K562 (cell line): ENCODE measurements around the gene KIFC3. TPM values are rescaled to one million over a fixed set of nuclear protein-coding genes. Genes with fewer than 3 reads are reported as not detected.

Source experiments
- CBX1 ChIP-seq: sonication (generic); IDR thresholded peaks from 2 replicates; pipeline ENCODE4 v1.6.1; 2016; ENCODE audit warnings: antibody characterized with exemption, low read depth, mild to moderate bottlenecking
- ESRRA ChIP-seq: fragments of 450-650 bp; IDR thresholded peaks from 2 replicates; pipeline ENCODE4 v1.6.1; 2014; ENCODE audit warnings: low read depth, mild to moderate bottlenecking, moderate library complexity, borderline replicate concordance
- EZH2 ChIP-seq: IDR thresholded peaks from 2 replicates; pipeline ENCODE4 v1.6.1; 2012; ENCODE audit warnings: low read depth, mild to moderate bottlenecking, inconsistent platforms, low read length, borderline replicate concordance
- FOS ChIP-seq: IDR thresholded peaks from 3 replicates; pipeline ENCODE4 v1.6.1; 2011; ENCODE audit not compliant: insufficient read length; ENCODE audit errors: extremely low read depth
- HSF4 ChIP-seq: fragments of 250-450 bp; sonication (Bioruptor Pico); IDR thresholded peaks from 2 replicates; pipeline ENCODE4 v2.1.2; 2022; ENCODE audit warnings: mild to moderate bottlenecking, moderate library complexity, borderline replicate concordance
- NR2C2 ChIP-seq, 2 experiments: fragments of 200-800 bp in 1 of 2; sonication (Bioruptor generic) in 1 of 2; sonication (generic) in 1 of 2; formaldehyde crosslinking in 1 of 2; IDR thresholded peaks; 2 replicates each; pipeline versions ENCODE4 v1.6.1 to v1.8.0; 2016 to 2022; ENCODE audit warnings: mild to moderate bottlenecking in 1 of 2, missing compliant biosample characterization in 1 of 2, missing genetic modification characterization in 1 of 2, missing genetic modification reagents in 1 of 2
- NR3C1 ChIP-seq: sonication (generic); formaldehyde crosslinking; IDR thresholded peaks from 2 replicates; pipeline ENCODE4 v1.8.1; 2022; ENCODE audit warnings: missing genetic modification reagents
- TAF1 ChIP-seq: IDR thresholded peaks from 2 replicates; pipeline ENCODE4 v1.6.1; 2011; ENCODE audit warnings: mild to moderate bottlenecking, low read length, moderate library complexity; ENCODE audit not compliant: insufficient read depth, control insufficient read depth, severe bottlenecking; ENCODE audit errors: extremely low read depth
- TEAD1 ChIP-seq, 2 experiments: fragments of 450-650 bp in 1 of 2; sonication (generic) in 1 of 2; formaldehyde crosslinking; IDR thresholded peaks; 2 replicates each; pipeline versions ENCODE4 v1.4.0 to v1.8.0; 2020 to 2022; ENCODE audit warnings: mild to moderate bottlenecking in 2 of 2, missing genetic modification reagents in 1 of 2
- TOE1 ChIP-seq, 2 experiments: fragments of 450-650 bp in 1 of 2; sonication (generic) in 1 of 2; formaldehyde crosslinking in 1 of 2; IDR thresholded peaks; 2 replicates each; pipeline versions ENCODE4 v1.7.1 to v1.8.0; 2016 to 2022; ENCODE audit warnings: borderline replicate concordance in 2 of 2, mild to moderate bottlenecking in 2 of 2, antibody characterized with exemption in 1 of 2, inconsistent platforms in 1 of 2, low read depth in 1 of 2, missing genetic modification reagents in 1 of 2, moderate library complexity in 1 of 2
- ZNF408 ChIP-seq: fragments of 250-450 bp; sonication (Bioruptor Pico); IDR thresholded peaks from 2 replicates; pipeline ENCODE4 v1.4.0; 2020; ENCODE audit warnings: low read depth, mild to moderate bottlenecking, moderate library complexity
- ZZZ3 ChIP-seq: fragments of 450-650 bp; IDR thresholded peaks from 2 replicates; pipeline ENCODE4 v1.6.1; 2016; ENCODE audit warnings: antibody characterized with exemption, mild to moderate bottlenecking, moderate library complexity
- polyA plus RNA-seq, 8 experiments: library from polyadenylated mRNA; depleted of rRNA in 4 of 8; stranded (reverse) in 5 of 8; unstranded in 3 of 8; fragments of >200 nt; fragmentation: Nextera tagmentation in 2 of 8; fragmentation: Illumina TruSeq in 1 of 8; extraction: Ambion mirVana in 2 of 8; extraction: Trizol in 1 of 8; gene quantifications; 2 replicates each; pipeline versions ENCODE4 v1.2.1 to v1.2.3, GENCODE V29; 2011 to 2014; ENCODE audit warnings: inconsistent platforms in 1 of 8, missing spikeins in 1 of 8
- total RNA-seq, 7 experiments: library from RNA; depleted of rRNA in 6 of 7; stranded (reverse); fragments of >200 nt in 6 of 7; fragmentation: Illumina TruSeq in 2 of 7; extraction: Trizol in 2 of 7; gene quantifications; 2 replicates each; pipeline versions ENCODE4 v1.2.1 to v1.2.3, GENCODE V29; 2011 to 2021; ENCODE audit warnings: low replicate concordance in 1 of 7
- TF ChIP-seq, protein P1 (sequence below): IDR thresholded peaks from 2 replicates; pipeline ENCODE4 v1.6.1; 2011; ENCODE audit warnings: borderline replicate concordance, low read depth, mild to moderate bottlenecking, moderate library complexity, low read length; ENCODE audit not compliant: insufficient read depth, poor library complexity, severe bottlenecking
- TF ChIP-seq, protein P2 (sequence below): sonication (generic); formaldehyde crosslinking; IDR thresholded peaks from 2 replicates; pipeline ENCODE4 v1.8.0; 2023; ENCODE audit warnings: mild to moderate bottlenecking, missing genetic modification reagents
- TF ChIP-seq, protein P3 (sequence below): fragments of 450-650 bp; formaldehyde crosslinking; IDR thresholded peaks from 2 replicates; pipeline ENCODE4 v1.4.0; 2020; ENCODE audit warnings: mild to moderate bottlenecking, moderate library complexity
- TF ChIP-seq, protein P4 (sequence below), 3 experiments: IDR thresholded peaks in 2 of 3; conservative IDR thresholded peaks in 1 of 3; 2 replicates each; pipeline ENCODE4 v1.5.1; 2011 to 2012; ENCODE audit warnings: low read length in 3 of 3, mild to moderate bottlenecking in 3 of 3, control low read depth in 2 of 3, improper control_type of control experiment in 1 of 3, inconsistent platforms in 1 of 3, low read depth in 1 of 3, mixed read lengths in 1 of 3, moderate library complexity in 1 of 3; ENCODE audit not compliant: insufficient read depth in 2 of 3

Gene KIFC3
- total and polyA plus RNA-seq, 9 of the 15 experiments (the other 6 are each of a cell fraction or from before 2014, with no cell fraction given) = 0.23 to 105 (median 26.2) TPM

DNA sequence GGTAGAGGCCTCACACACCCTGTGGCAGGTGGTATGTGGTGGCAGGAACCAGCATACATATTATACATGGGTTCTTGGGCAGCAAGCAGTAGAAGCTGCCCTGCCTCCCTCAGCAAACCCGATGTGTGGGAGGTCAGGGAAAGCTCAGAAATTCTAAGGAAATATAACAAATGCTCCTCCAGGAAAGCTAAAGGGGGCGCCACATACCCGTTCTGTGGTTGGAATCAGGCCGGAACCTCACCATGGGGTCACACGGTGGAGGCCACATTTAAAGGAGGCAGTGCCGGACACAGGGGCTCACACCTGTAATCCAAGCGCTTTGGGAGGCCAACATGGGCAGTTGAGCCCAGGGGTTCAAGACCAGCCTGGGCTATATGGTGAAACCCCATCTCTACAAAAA, 79.1 kb downstream of the KIFC3 start (continued):
- TF ChIP-seq TOE1 (IDR thresholded peaks at IDR 0.05; ENCODE audit: borderline replicate concordance) = no peak
- no peak for TF ChIP-seq TOE1 (CRISPR knock-in tag; IDR thresholded peaks at IDR 0.05; ENCODE audit: borderline replicate concordance, low read depth)
- no peak for TF ChIP-seq TEAD1 (CRISPR knock-in tag; IDR thresholded peaks at IDR 0.05)
- no peak for TF ChIP-seq TAF1
- no peak for TF ChIP-seq EZH2
- no peak for TF ChIP-seq ZNF408 (CRISPR knock-in tag)
- 0 out of 2 replicates have a peak, but pooled peaks have one; percentile 45 for TF ChIP-seq CBX1
- TF ChIP-seq ESRRA = peak; percentile 51; the same call in 1 of the 2 replicates
- TF ChIP-seq, protein P1, sequence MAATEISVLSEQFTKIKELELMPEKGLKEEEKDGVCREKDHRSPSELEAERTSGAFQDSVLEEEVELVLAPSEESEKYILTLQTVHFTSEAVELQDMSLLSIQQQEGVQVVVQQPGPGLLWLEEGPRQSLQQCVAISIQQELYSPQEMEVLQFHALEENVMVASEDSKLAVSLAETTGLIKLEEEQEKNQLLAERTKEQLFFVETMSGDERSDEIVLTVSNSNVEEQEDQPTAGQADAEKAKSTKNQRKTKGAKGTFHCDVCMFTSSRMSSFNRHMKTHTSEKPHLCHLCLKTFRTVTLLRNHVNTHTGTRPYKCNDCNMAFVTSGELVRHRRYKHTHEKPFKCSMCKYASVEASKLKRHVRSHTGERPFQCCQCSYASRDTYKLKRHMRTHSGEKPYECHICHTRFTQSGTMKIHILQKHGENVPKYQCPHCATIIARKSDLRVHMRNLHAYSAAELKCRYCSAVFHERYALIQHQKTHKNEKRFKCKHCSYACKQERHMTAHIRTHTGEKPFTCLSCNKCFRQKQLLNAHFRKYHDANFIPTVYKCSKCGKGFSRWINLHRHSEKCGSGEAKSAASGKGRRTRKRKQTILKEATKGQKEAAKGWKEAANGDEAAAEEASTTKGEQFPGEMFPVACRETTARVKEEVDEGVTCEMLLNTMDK = peak; percentile 62
- TF ChIP-seq HSF4 (CRISPR knock-in tag) = no peak
- TF ChIP-seq, protein P2, sequence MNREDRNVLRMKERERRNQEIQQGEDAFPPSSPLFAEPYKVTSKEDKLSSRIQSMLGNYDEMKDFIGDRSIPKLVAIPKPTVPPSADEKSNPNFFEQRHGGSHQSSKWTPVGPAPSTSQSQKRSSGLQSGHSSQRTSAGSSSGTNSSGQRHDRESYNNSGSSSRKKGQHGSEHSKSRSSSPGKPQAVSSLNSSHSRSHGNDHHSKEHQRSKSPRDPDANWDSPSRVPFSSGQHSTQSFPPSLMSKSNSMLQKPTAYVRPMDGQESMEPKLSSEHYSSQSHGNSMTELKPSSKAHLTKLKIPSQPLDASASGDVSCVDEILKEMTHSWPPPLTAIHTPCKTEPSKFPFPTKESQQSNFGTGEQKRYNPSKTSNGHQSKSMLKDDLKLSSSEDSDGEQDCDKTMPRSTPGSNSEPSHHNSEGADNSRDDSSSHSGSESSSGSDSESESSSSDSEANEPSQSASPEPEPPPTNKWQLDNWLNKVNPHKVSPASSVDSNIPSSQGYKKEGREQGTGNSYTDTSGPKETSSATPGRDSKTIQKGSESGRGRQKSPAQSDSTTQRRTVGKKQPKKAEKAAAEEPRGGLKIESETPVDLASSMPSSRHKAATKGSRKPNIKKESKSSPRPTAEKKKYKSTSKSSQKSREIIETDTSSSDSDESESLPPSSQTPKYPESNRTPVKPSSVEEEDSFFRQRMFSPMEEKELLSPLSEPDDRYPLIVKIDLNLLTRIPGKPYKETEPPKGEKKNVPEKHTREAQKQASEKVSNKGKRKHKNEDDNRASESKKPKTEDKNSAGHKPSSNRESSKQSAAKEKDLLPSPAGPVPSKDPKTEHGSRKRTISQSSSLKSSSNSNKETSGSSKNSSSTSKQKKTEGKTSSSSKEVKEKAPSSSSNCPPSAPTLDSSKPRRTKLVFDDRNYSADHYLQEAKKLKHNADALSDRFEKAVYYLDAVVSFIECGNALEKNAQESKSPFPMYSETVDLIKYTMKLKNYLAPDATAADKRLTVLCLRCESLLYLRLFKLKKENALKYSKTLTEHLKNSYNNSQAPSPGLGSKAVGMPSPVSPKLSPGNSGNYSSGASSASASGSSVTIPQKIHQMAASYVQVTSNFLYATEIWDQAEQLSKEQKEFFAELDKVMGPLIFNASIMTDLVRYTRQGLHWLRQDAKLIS (CRISPR knock-in tag) = no peak
- TF ChIP-seq NR3C1 = no peak
- no peak for TF ChIP-seq NR2C2 (CRISPR knock-in tag; IDR thresholded peaks at IDR 0.05)
- peak; percentile 36; the same call in 1 of the 2 replicates for TF ChIP-seq NR2C2 (tag; IDR thresholded peaks at IDR 0.05)
- no peak for TF ChIP-seq ZZZ3
- TF ChIP-seq, protein P3, sequence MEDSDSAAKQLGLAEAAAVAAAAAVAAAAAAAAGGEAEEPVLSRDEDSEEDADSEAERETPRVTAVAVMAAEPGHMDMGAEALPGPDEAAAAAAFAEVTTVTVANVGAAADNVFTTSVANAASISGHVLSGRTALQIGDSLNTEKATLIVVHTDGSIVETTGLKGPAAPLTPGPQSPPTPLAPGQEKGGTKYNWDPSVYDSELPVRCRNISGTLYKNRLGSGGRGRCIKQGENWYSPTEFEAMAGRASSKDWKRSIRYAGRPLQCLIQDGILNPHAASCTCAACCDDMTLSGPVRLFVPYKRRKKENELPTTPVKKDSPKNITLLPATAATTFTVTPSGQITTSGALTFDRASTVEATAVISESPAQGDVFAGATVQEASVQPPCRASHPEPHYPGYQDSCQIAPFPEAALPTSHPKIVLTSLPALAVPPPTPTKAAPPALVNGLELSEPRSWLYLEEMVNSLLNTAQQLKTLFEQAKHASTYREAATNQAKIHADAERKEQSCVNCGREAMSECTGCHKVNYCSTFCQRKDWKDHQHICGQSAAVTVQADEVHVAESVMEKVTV (CRISPR knock-in tag) = 0 out of 2 replicates have a peak, but pooled peaks have one; percentile 29
- no peak for TF ChIP-seq FOS
- TF ChIP-seq, protein P4, sequence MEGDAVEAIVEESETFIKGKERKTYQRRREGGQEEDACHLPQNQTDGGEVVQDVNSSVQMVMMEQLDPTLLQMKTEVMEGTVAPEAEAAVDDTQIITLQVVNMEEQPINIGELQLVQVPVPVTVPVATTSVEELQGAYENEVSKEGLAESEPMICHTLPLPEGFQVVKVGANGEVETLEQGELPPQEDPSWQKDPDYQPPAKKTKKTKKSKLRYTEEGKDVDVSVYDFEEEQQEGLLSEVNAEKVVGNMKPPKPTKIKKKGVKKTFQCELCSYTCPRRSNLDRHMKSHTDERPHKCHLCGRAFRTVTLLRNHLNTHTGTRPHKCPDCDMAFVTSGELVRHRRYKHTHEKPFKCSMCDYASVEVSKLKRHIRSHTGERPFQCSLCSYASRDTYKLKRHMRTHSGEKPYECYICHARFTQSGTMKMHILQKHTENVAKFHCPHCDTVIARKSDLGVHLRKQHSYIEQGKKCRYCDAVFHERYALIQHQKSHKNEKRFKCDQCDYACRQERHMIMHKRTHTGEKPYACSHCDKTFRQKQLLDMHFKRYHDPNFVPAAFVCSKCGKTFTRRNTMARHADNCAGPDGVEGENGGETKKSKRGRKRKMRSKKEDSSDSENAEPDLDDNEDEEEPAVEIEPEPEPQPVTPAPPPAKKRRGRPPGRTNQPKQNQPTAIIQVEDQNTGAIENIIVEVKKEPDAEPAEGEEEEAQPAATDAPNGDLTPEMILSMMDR (IDR thresholded peaks at IDR 0.05 in 2 of 3, conservative IDR thresholded peaks at IDR 0.05 in 1 of 3; ENCODE audit: insufficient read depth in 2 of 3, low read depth in 1 of 3, low read length in 3 of 3) = peak; percentile 66 to 73 (median 67)
